AG10803 (cell line): ENCODE results near the gene NCOA4.
"Not testable (repeated sequence)": the region's sequence is repeated elsewhere in the genome, so short reads cannot be mapped to it uniquely, and the experiment has no call there.

ENCODE experiments used
- DNase-seq: peaks from one replicate; pipeline ENCODE4 v3.0.0; 2010; ENCODE audit warnings: low read depth
- H3K4me3 ChIP-seq: 2 replicates; pipeline ENCODE4 v1.5.1; 2011; ENCODE audit warnings: mild to moderate bottlenecking, low read length, control low read depth
- CTCF ChIP-seq: conservative IDR thresholded peaks from 2 replicates; pipeline ENCODE4 v1.5.1; 2011; ENCODE audit warnings: mild to moderate bottlenecking, low read length, control low read depth, inconsistent platforms

The NCOA4 gene

DNA sequence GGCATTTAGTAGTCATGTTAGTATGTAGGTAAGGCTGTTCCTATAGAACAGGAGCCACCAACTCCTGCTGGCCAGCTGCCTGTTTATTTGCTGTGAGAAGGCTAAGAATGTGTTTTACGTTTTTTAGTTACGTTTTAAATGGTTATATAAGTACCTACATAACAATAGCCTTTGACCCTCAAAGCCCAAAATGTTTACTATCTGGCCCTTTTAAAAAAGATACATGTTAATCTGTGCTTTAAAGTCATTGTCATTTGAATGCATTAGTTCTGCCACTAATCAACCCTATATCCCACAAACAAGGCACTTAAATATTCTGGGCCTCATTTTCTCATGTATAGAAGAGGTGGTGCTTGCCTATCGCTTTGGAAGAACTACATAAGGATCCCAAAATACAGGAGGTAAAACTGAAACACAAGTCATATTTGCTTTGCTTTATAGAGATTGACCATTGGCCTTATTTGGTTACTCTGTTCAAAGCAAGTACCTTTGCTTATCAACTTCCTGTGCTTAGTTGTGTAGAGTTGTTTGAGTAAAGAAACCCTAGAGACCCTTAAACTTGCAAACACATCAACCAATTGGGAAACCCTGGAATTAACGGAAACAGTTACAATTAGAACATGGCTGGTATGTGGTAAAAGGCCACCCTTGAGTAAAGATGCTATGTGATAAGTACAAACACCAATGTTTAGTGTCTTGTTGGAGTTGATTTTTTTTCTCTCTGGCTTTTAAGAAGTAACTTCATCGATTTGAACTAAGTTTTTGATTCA is 32.2 kb downstream of the NCOA4 start:
- DNase-seq: no peak
- H3K4me3 ChIP-seq: no peak overlapping the region
- no peak for TF ChIP-seq CTCF

DNA sequence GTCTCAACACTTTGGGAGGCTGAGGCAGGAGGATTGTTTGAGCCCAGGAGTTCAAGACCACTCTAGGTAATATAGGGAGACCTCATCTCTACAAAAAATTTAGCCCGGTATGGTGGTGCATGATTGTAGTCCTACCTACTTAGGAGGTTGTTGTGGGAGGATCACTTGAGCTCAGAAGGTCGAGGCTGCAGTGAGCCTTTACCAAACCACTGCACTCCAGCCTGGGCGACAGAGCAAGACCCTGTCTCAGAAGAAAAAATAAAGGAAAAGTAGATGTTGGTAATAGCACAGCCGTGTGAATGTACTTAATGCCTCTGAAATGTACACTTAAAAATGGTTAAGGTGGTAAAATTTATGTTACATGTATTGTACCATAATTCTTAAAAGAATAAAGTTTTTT is 32.9 kb downstream of the NCOA4 start:
- DNase-seq: no peak
- no peak overlapping the region for H3K4me3 ChIP-seq
- no peak for TF ChIP-seq CTCF

GRCh38 chr10:45985590-45985989 is 44.8 kb downstream of the NCOA4 start:
- not testable (repeated sequence) for H3K4me3 ChIP-seq, DNase-seq

- not testable (repeated sequence) for H3K4me3 ChIP-seq, DNase-seq
Measured at GRCh38 chr10:45984473-45984872, 46.0 kb downstream of the NCOA4 start.

DNA sequence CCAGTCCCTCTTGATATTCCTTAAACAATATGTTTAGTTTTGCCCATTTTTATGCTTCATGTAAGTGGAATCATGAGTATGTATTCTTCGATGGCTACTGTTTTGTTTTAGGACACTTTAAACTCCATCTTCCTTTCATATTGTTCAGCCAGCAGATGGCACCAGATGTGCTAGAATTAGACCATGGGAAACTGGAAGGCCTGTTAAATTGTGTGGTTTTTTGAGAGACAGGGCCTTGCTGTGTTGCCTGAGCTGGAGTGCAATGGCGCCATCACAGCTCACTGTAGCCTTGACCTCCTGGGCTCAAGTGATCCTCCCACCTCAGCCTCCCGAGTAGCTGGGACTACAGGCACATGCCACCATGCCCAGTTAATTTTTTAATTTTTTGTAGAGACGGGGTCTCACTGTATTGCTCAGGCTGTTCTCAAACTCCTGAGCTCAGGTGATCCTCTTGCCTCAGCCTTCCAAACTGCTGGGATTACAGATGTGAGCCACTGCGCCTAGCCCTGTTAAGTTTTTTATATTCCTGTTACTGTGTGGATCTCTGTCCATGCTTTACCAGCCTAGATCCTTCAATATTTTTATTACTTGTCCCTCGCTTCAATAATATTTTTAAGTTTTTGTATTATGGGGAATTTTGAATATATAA is 46.8 kb downstream of the NCOA4 start:
- peak; percentile 66 for DNase-seq
- peak; percentile 51 for TF ChIP-seq CTCF

DNA sequence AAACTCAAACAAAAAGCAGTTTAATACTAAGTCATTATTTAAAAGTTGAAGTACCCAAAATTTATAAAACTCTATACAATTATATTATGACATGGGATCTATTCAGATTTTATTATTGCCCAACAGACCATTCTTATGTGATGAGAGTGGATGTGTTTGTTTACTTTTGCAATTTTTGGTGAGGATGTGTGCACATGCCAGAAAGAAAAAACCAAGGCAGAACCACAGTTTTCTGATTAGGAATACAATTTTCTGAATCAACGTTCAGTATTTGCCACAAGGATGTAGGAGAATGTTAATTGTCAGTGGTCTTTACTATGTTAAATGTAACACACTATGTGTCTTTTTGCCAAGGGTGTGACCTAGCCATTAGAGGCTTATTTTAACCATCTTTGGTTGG is 49.1 kb downstream of the NCOA4 start:
- DNase-seq, H3K4me3 ChIP-seq: not testable (repeated sequence)

More for the DNA sequence above, 46.8 kb downstream of the NCOA4 start:
- H3K4me3 ChIP-seq: not testable (repeated sequence)

GRCh38 chr10:45978554-45978953 is 51.9 kb downstream of the NCOA4 start:
- H3K4me3 ChIP-seq, DNase-seq: not testable (repeated sequence)

DNA sequence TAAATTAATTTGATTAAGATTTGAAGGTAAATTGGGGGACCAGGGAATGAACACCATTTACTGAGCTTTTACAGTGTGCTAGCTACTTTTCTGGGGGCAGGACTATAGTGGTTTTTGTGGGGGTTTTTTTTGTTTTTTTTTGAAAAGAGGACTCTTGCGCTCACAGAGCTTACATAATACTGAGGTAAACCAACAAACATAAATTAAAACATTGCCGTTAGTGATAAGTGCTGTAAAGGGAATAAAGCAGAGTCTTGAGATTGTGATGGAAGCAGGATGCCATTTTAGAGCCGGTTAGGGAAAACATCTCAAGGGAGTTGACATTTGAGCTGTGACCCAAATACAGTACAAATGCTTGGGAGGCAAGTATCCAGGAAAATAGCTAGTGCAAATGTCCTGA is 56.4 kb downstream of the NCOA4 start:
- not testable (repeated sequence) for H3K4me3 ChIP-seq, DNase-seq

- not testable (repeated sequence) for DNase-seq
- peak overlapping the region; percentile 73 for H3K4me3 ChIP-seq
Measured at GRCh38 chr10:45972813-45973169, 57.6 kb downstream of the NCOA4 start.

GRCh38 chr10:45972106-45972812 is 58.2 kb downstream of the NCOA4 start, which contains the start of gene TIMM23:
Gene TIMM23, plus strand, starts transcription at chr10:45972489. Its CDS starts 136 bp downstream, at chr10:45972625.
- H3K4me3 ChIP-seq: peak within 1 kb of the TSS; percentile 73
- DNase-seq: peak; percentile 81

GRCh38 chr10:45971742-45972105 is 58.7 kb downstream of the NCOA4 start:
- H3K4me3 ChIP-seq: peak overlapping the region; percentile 73
- not testable (repeated sequence) for DNase-seq

GRCh38 chr10:45971019-45971418 is 59.4 kb downstream of the NCOA4 start:
- H3K4me3 ChIP-seq: peak overlapping the region; percentile 73
- not testable (repeated sequence) for DNase-seq

DNA sequence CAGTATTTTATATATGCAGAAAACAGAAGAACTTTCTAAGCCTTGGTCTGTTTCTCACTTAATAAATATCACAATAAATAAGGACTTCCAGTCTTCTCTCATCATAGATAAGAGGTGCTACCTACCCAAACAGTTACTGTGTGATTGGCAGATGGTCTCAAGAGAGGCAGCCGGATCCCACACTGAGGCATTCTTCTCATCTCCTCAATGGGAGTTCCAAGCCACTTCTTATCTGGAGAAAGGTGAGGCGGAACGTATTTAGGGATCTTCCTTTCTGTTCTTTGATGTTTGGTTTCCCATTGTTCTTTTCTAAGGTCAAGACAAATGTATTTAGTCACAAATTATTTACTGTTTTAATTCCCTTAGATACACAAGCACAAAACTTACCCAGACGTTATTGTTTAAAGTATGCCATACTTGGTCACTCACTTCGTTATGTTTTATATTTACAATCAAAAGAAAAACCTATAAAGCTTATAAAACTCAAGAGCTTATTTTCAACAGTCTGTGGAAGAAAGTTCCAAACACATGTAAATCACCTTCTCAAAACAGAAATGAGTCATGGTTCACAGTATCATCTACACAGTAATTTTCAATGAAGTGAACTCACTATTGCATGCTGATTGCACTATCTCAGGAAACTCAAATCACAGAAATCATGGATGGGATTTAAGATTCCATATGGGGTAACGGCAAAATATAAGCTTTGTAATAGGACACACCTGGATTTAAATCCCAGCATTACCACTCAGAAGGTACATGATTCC is 67.6 kb downstream of the NCOA4 start:
- not testable (repeated sequence) for DNase-seq, H3K4me3 ChIP-seq

GRCh38 chr10:45957928-45958327 is 72.5 kb downstream of the NCOA4 start:
- not testable (repeated sequence) for H3K4me3 ChIP-seq, DNase-seq

GRCh38 chr10:45956634-45957033 is 73.8 kb downstream of the NCOA4 start:
- not testable (repeated sequence) for H3K4me3 ChIP-seq, DNase-seq
